GM18505 (cell line): ENCODE results near the gene CDC42EP3.

Experiments
- ATAC-seq: cut with Tn5 transposase; IDR thresholded peaks from one replicate; pipeline ENCODE4 v1.9.1; 2021; ENCODE audit not compliant: unreplicated experiment
- POLR2A ChIP-seq: IDR thresholded peaks from 4 replicates; pipeline ENCODE4 v1.6.1; 2011; ENCODE audit warnings: borderline replicate concordance; ENCODE audit not compliant: insufficient read depth, insufficient read length; ENCODE audit errors: extremely low read depth

The CDC42EP3 gene

DNA sequence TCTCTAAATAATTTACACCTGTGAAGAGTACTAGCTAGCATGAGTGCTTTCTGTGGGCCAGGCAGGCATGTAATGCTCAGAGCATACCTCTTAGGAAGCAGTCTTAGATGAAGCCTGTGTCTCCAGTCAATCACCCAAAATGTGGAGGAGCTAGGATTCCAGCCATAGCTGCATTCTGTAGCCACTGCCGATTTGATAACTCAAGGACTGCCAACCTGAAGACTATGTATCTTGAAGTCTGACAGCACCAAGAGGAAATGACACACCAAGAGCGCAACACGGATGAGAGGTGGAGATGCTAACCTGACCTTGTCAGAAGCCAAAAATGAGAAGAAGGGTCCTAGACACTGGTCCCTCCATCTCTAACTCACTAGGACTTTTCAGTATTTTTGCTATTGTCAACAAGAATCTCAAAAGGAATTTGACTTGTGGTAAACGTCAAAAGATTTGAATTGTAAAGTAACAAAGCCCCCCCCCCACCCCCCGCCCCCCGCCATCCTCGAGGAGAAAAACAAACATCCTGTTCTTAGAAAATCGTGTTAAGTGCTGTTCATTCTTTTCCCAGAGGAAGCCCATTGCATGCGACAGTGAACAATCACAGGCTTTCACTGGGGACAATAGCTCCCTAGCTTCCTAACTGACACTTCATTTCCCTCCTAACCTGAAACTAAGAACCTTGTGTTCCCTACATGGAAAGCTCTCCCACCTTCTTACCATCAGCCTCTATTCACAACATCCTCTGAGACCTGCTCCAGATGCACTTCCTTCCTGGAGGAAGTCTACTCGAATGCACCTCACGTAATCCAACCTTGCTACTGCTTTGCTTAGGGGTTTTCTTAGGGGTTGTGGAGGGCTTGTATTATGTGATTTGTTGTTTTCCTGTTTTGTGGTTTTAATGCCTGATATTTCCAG, 14.7 kb downstream of the CDC42EP3 start:
- TF ChIP-seq POLR2A, result no peak
- ATAC-seq, result no peak

DNA sequence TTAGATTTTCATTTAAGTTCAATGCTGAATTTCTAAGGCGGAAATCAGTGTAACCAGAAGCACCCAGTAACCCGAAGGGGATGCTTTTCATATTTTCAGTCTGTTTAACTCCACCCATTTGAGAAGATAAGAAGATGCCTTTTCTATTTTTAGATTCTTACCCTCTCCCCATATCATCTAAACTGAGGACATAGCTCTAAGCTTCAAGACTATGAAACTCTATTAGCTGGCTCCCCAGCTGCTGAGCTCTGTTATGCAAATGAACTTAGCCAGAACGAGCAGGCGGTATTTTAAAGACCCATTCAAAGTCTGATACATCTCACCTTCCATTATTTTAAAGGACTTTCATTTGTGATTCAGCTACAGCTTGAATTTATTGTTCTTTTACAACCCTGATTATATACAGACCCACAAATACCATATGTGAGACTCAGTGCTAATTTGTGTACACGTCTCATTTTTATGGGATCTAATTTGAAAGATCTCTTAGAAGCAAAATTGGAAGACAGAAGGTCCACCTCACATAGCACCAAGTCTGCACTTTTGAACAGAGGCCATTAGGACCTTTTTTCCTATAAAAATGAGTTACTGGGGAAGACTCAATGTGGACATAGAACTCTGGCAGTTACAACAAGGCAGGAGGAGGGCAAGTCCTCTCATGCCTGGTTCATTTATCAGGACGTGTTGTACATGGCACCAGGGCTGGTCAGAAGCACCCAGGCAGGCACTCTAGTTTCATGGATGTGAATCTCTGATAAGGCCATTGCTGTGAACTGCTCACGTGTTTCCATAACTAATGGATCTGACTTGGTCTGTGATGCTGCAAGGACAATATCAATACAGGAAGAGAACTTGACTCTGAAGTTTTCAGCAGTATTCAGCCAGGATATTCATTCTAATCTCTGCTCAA, 16.3 kb downstream of the CDC42EP3 start:
- peak; percentile 71 for ATAC-seq
- TF ChIP-seq POLR2A, result peak; percentile 14

DNA sequence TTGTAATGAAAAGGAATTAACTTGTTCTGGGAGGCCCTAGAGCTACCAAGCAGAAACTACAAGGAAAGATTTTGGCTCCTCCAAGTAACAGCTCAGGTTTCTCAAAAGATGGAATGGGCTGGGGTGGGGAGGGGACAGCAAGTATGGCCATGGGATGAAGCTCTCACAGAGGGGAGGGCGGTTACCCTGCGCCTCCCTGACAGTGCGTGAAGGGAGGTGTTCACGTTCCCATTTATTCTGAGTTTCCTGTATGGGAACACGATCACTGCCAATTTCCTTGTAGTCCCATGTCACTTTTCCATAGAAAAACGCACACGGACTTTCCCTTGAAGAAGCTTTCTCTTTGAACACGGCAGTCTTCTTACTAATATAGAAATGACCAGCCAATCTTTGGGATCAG, 17.0 kb downstream of the CDC42EP3 start:
- ATAC-seq, result no peak
- no peak for TF ChIP-seq POLR2A

DNA sequence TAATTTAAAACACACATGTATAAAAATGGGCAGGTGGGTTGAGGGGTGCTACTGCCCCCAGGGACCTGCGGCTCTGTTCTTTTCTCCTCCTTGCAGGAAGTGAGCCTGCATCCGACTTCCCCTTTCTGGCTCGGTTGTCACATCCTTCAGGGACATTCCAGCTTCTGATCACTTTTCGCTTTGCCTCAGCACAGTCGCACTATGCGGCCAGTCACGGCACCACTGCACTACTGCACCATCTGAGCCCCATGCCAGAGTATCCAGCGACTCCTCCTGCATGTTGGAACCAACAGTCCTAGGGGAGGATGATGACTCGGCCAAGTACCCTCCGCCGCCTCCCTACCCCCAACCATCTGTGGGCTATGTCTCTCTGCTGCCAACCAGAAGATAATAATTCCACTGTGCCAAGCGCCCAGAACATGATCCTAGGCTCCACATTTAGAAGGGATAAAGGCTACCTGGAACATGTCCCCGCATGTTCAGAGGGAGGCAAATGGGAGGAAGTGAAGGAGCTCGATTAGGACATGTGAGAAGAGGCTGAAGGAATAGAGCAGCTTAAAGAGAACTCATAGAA, 17.6 kb downstream of the CDC42EP3 start:
- ATAC-seq, result peak; percentile 31
- peak; percentile 85 for TF ChIP-seq POLR2A

DNA sequence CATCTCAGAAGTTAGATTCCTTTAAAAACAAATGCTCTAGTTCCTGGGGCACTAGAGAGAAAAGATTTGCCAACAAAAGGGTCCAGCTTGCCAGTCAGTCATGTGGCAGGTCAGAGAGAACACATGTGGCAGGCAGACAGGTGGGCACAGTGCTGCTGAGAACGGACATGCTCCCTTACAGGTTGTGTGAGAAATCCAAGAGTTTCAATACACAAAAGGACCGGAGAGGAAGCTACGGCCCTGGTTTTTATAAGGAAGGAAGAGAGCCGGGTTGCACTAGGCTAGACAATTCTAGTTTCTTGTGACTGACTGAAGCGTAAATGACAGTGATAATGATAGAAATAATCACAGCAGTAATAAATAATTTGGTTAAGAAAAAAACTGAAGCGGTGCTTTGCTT, 18.3 kb downstream of the CDC42EP3 start:
- TF ChIP-seq POLR2A, result no peak
- ATAC-seq, result no peak

DNA sequence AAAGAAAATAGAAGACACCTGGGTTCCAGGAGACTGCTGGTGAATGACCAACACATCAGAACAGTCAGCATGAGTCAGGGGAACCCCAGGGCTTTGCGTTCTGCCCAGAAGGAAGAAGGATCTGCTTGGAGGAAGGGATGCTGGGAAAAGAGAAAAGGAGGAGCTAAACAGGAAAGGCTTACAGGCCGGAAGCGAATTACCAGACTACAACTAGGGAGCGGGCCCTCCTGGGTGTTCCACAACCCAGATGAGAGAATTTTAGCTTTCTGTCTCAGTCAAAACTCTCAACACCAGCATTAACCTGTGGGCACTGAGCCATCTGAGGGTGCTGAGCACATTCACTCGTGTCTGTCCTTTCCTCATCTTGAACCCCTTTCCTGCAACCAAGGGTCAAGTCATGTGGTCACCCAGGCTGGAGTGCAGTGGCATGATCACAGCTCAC, 19.2 kb downstream of the CDC42EP3 start:
- ATAC-seq, result no peak
- no peak for TF ChIP-seq POLR2A

DNA sequence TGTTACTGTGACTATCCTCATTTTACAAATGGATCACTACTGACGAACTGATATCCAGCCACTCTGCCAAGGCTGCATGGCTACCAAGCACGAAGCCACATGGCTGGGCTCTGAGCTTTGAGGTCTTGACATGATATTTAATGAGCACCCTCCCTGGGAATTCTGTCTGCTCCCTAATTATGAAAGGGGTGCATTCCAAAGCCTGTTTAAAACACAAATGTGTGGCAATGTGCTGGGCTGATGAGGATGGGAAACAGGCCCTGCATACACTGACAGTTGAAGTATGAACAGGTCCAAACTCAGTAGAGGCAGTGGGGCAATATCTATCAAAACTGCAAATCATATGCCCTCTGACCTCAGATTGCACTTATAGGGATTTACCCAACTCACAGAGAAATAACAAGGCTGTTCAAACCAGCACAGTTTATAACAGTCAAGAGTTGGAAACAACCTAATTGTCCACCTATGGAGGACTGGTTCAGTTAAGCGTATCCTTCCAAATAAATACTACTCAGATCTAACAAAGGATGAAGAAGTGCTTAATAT, 20.8 kb downstream of the CDC42EP3 start:
- no peak for TF ChIP-seq POLR2A
- ATAC-seq, result no peak

DNA sequence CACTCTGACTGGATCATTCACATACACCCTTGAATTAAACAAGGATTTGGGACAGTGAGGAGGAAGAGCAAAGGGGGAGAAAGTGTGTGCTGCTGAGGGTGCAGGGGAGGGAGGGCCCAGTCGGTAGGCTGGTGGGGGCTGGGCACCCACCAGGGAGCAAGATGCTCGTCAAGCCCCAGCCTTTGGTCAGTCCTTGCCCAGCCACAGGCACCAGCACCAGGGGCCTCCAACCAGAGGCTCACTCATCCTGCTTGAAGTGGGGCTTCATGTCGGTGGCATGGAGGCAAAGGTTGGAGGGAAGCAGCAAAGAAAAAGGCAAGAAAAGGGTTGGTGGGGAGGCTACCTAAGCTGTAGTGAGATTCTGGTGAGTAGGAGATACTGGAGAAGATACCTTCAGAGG, 21.9 kb downstream of the CDC42EP3 start:
- no peak for ATAC-seq

DNA sequence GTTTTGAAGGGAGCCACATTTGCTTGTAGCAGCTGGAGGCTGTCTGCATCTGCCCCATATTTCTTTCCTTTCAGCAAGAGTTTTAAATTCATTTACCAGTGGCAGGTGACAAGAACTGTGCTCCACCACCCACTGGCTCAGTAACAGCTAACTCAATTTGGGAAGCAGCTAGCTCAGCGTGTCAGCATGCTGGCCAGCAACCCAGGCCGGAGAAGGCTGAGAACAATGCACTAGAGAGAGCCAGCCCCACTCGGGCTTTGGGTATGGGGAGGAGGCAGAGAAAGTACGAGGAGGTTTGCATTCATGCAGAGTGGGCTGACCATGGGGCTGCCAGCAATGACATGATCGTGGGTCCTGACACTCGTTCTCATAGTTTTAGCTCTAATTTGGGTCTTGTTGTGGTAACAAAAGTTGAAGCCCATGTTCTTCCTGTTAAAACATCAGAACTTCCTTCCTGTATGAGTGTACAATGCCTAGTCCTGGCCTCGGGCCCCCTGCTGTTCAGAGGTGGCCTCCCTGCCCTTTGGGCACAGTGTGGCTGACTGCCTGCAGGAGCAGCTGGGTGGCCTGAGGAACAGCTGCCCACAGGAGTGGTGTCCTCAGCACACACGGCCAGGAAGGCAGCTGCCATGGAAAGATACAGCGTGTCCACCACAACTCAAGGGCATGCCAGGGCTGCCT, 23.0 kb downstream of the CDC42EP3 start:
- no peak for TF ChIP-seq POLR2A
- ATAC-seq, result no peak

More for the DNA sequence above, 21.9 kb downstream of the CDC42EP3 start:
- TF ChIP-seq POLR2A, result no peak

DNA sequence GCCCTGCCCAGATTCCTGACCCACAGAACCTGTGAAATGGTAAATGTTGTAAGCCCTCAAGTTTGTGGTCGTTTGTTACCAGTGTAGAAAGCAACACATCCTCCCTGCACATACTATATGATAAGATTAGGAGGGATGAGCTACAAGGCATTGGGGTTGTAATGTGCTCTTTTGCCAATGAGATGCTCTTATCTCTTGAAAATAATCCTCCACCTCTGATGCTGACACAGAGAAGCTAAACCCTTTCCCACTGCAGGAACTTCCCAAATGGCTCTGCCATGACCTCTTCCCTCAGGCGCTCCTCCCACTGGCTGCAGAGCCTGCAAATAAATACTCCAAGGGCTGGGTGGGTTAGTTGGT, 23.5 kb downstream of the CDC42EP3 start:
- no peak for TF ChIP-seq POLR2A
- no peak for ATAC-seq

DNA sequence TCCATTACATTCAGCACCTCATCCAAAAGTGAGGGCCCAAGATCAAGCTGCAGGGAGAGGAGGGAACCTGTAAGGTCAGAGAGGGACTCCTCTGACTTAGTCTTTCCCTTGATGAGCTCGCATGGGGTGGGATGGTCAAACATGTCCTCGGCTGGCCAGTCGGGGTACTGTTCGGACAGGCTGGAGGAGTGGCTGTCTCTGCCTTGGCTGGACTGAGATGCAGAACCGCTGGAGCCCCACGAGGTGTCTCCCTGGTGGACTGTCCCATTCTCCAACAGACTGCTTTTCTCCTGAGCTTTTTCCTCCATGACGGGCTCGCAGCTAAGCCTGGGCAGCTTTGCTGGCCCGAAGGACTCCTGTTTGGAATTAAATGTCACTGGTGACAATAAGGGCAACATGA, 25.6 kb downstream of the CDC42EP3 start:
- no peak for TF ChIP-seq POLR2A
- ATAC-seq, result no peak

DNA sequence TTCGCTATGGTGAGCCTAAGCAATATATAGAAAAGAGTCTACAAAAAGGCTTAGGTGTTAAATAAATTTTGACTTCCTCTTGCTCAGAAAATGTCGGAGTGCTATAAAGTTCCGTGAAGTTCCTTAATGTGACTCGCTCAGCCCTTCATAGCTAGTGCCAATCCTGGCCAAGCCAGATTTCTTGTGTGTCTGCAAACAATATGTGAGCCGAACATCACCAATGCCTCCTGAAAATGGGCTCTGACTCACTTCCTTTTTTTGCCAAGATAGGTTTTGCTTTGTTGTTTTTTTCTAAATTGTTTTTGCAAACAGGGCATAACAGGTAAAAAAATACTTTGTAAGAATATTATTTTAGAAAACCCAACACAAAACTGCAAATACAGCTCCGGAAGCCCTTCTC, 26.1 kb downstream of the CDC42EP3 start:
- no peak for TF ChIP-seq POLR2A
- ATAC-seq, result no peak

DNA sequence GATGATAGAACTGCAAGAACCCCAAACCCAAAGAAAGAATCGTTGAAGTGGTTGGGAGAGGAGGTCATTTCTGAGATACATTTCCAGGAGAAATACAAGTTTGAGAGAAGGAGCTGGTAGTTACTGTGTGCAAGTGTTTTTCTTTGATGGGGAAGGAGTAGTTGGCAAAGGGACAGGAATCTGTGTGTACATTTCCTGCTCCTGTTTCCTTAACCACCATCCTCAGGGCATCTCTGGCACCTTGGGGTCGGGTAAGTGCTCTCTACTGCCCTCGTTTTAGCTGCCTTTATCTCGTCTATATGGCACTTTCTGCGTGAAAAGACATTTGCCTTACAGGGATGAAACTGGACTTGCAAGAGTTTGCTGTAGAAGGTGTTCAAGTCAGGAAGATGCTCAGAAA, 27.3 kb downstream of the CDC42EP3 start:
- ATAC-seq, result no peak
- no peak for TF ChIP-seq POLR2A

DNA sequence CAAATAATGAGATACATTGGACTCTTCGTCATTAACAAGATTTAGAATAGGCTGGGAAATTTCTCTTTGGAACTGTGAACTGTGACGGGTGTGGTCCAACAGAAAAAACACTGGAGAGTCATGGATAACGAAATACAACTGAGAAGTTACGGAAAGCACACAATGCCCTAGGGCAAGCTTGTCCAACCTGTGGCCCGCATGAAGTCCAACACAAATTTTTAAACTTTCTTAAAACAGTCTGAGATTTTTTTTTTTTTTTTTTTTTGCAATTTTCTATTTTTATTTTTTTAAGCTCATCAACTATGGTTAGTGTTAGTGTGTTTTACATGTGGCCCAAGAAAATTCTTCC, 27.7 kb downstream of the CDC42EP3 start:
- ATAC-seq, result no peak
- TF ChIP-seq POLR2A, result no peak
